ENCODE measurements around the gene XKR8. TPM values are rescaled to one million over a fixed set of nuclear protein-coding genes. Genes with fewer than 3 reads are reported as not detected.

The XKR8 gene
- polyA plus RNA-seq (not detected in 2 replicates), polyA minus RNA-seq (not detected in 2 replicates)

GRCh38 chr1:27959792-27960603 lies at the start of gene XKR8:
Gene XKR8 (plus strand): TSS chr1:27959973. CDS start chr1:27960070, 97 bp downstream.
- Histone ChIP-seq H3K36me3 (ENCODE audit: insufficient read depth, low read length) (no peaks in the 10 kb centered on the region), H3K27ac (ENCODE audit: low read length) (no peak within 1 kb of the TSS), H3F3A (ENCODE audit: insufficient read depth, low read length, poor library complexity, severe bottlenecking) (no peaks in the 10 kb centered on the region), H3K4me2 (ENCODE audit: low read length) (no peak within 1 kb of the TSS), H3K27me3 (ENCODE audit: insufficient read depth, low read depth, low read length) (no peaks in the 10 kb centered on the region), H3K9me2 (ENCODE audit: insufficient read depth, low read length) (no peaks in the 10 kb centered on the region), H3K9ac (ENCODE audit: low read length) (no peak within 1 kb of the TSS), H4K20me1 (ENCODE audit: insufficient read depth) (no peaks in the 10 kb centered on the region), H3K9me3 (ENCODE audit: low read length) (no peaks in the 10 kb centered on the region), H3K4me3 (ENCODE audit: low read length) (no peak within 1 kb of the TSS), H3K79me2 (replicated peaks; ENCODE audit: insufficient read depth, low read length) (no peaks in the 10 kb centered on the region), H2AFZ (ENCODE audit: low read depth, low read length) (no peak within 1 kb of the TSS)
- TF ChIP-seq EP300 (conservative IDR thresholded peaks at IDR 0.05; ENCODE audit: poor library complexity, severe bottlenecking) (no peak), TAF1 (IDR thresholded peaks at IDR 0.05; ENCODE audit: low read depth) (no peak), SMC3 (conservative IDR thresholded peaks at IDR 0.05; ENCODE audit: poor library complexity) (no peak), POLR2AphosphoS5 (IDR thresholded peaks at IDR 0.05) (no peak), MXI1 (conservative IDR thresholded peaks at IDR 0.05; ENCODE audit: poor library complexity, severe bottlenecking) (no peak), EZH2 (IDR thresholded peaks at IDR 0.05; ENCODE audit: borderline replicate concordance, insufficient read depth, low read length, poor library complexity, severe bottlenecking) (no peak), RAD21 (conservative IDR thresholded peaks at IDR 0.05) (no peak)
- TF ChIP-seq, protein P1, sequence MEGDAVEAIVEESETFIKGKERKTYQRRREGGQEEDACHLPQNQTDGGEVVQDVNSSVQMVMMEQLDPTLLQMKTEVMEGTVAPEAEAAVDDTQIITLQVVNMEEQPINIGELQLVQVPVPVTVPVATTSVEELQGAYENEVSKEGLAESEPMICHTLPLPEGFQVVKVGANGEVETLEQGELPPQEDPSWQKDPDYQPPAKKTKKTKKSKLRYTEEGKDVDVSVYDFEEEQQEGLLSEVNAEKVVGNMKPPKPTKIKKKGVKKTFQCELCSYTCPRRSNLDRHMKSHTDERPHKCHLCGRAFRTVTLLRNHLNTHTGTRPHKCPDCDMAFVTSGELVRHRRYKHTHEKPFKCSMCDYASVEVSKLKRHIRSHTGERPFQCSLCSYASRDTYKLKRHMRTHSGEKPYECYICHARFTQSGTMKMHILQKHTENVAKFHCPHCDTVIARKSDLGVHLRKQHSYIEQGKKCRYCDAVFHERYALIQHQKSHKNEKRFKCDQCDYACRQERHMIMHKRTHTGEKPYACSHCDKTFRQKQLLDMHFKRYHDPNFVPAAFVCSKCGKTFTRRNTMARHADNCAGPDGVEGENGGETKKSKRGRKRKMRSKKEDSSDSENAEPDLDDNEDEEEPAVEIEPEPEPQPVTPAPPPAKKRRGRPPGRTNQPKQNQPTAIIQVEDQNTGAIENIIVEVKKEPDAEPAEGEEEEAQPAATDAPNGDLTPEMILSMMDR (IDR thresholded peaks at IDR 0.05; ENCODE audit: poor library complexity, severe bottlenecking): no peak
- TF ChIP-seq, protein P2, sequence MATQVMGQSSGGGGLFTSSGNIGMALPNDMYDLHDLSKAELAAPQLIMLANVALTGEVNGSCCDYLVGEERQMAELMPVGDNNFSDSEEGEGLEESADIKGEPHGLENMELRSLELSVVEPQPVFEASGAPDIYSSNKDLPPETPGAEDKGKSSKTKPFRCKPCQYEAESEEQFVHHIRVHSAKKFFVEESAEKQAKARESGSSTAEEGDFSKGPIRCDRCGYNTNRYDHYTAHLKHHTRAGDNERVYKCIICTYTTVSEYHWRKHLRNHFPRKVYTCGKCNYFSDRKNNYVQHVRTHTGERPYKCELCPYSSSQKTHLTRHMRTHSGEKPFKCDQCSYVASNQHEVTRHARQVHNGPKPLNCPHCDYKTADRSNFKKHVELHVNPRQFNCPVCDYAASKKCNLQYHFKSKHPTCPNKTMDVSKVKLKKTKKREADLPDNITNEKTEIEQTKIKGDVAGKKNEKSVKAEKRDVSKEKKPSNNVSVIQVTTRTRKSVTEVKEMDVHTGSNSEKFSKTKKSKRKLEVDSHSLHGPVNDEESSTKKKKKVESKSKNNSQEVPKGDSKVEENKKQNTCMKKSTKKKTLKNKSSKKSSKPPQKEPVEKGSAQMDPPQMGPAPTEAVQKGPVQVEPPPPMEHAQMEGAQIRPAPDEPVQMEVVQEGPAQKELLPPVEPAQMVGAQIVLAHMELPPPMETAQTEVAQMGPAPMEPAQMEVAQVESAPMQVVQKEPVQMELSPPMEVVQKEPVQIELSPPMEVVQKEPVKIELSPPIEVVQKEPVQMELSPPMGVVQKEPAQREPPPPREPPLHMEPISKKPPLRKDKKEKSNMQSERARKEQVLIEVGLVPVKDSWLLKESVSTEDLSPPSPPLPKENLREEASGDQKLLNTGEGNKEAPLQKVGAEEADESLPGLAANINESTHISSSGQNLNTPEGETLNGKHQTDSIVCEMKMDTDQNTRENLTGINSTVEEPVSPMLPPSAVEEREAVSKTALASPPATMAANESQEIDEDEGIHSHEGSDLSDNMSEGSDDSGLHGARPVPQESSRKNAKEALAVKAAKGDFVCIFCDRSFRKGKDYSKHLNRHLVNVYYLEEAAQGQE (IDR thresholded peaks at IDR 0.05; ENCODE audit: borderline replicate concordance): no peak

DNA sequence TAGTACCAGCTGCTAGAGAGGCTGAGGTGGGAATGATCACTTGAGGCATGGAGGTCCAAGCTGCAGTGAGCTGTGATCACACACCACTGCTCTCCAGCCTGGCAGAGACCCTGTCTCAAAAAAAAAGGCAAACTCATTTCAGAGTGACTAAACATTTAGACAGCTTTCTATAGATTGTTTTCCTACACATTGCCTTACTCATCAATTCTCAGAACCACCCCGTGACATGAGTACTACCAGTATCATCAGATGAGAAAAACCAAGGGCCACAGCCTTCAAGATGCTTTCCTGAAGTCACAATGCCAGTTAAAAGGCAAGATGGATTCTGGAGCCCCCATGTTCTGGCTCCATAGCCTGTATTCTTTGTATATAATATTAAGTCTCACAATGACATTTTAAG lies 47.3 kb upstream of the XKR8 start:
- Histone ChIP-seq H3K4me3 (ENCODE audit: low read length) (no peak overlapping the region), H3K9ac (ENCODE audit: low read length) (no peak overlapping the region), H2AFZ (ENCODE audit: low read depth, low read length) (no peak overlapping the region), H3K4me2 (ENCODE audit: low read length) (no peak overlapping the region), H3K36me3 (ENCODE audit: insufficient read depth, low read length) (no peaks in the 10 kb centered on the region), H3K9me3 (ENCODE audit: low read length) (no peaks in the 10 kb centered on the region), H3K9me2 (ENCODE audit: insufficient read depth, low read length) (no peaks in the 10 kb centered on the region), H3K27ac (ENCODE audit: low read length) (no peak overlapping the region), H3F3A (ENCODE audit: insufficient read depth, low read length, poor library complexity, severe bottlenecking) (no peaks in the 10 kb centered on the region), H3K79me2 (replicated peaks; ENCODE audit: insufficient read depth, low read length) (peaks cover 4% of the 10 kb centered on the region), H4K20me1 (ENCODE audit: insufficient read depth) (no peaks in the 10 kb centered on the region), H3K27me3 (ENCODE audit: insufficient read depth, low read depth, low read length) (no peaks in the 10 kb centered on the region)
- TF ChIP-seq, protein P2 (IDR thresholded peaks at IDR 0.05; ENCODE audit: borderline replicate concordance): no peak
- TF ChIP-seq EZH2 (IDR thresholded peaks at IDR 0.05; ENCODE audit: borderline replicate concordance, insufficient read depth, low read length, poor library complexity, severe bottlenecking) (no peak), POLR2AphosphoS5 (IDR thresholded peaks at IDR 0.05) (no peak)
- TF ChIP-seq, protein P1 (IDR thresholded peaks at IDR 0.05; ENCODE audit: poor library complexity, severe bottlenecking): no peak
